Esophagus muscularis mucosa (tissue), 4 donors: ENCODE results near the gene VPS39. TPM values are rescaled to one million over a fixed set of nuclear protein-coding genes. Genes with fewer than 3 reads are reported as not detected.
"Not testable (repeated sequence)": the region's sequence is repeated elsewhere in the genome, so short reads cannot be mapped to it uniquely, and the experiment has no call there.

Source experiments
- DNase-seq: peaks from one replicate; pipeline ENCODE4 v3.0.0-alpha.2; 2017; ENCODE audit errors: extremely low spot score
- H3K27ac ChIP-seq, 4 donors: fragments of 200-600 bp; sonication (generic); replicated peaks in 1 of 4; 1 replicate in 3 of 4; 2 replicates in 1 of 4; pipeline ENCODE4 v1.5.1; 2016 to 2019; ENCODE audit warnings: mild to moderate bottlenecking in 1 of 4
- H3K27me3 ChIP-seq, 4 donors: fragments of 200-600 bp; sonication (generic); one replicate each; pipeline versions ENCODE4 v1.5.1 to v1.6.0; 2016 to 2019
- H3K36me3 ChIP-seq, 4 donors: fragments of 200-600 bp; sonication (generic); one replicate each; pipeline ENCODE4 v1.5.1; 2016 to 2019
- H3K4me1 ChIP-seq, 4 donors: fragments of 200-600 bp; sonication (generic); one replicate each; pipeline ENCODE4 v1.5.1; 2016 to 2019
- H3K4me3 ChIP-seq, 4 donors: fragments of 200-600 bp; sonication (generic); 1 replicate in 2 of 4; 2 replicates in 2 of 4; pipeline ENCODE4 v1.5.1; 2016 to 2019; ENCODE audit warnings: mild to moderate bottlenecking in 4 of 4, moderate library complexity in 1 of 4
- H3K9me3 ChIP-seq, 4 donors: fragments of 200-600 bp; sonication (generic); 1 replicate in 3 of 4; 2 replicates in 1 of 4; pipeline ENCODE4 v1.5.1; 2016 to 2019
- EP300 ChIP-seq: sonication (generic); formaldehyde crosslinking; IDR thresholded peaks from one replicate; pipeline ENCODE4 v1.6.1; 2017; ENCODE audit warnings: antibody characterized with exemption
- POLR2A ChIP-seq: fragments of 450-650 bp; IDR thresholded peaks from one replicate; pipeline ENCODE4 v1.6.1; 2017; ENCODE audit warnings: antibody characterized with exemption, moderate library complexity, mild to moderate bottlenecking, low read depth
- POLR2AphosphoS5 ChIP-seq, 2 donors: sonication (generic); formaldehyde crosslinking; IDR thresholded peaks; one replicate each; pipeline ENCODE4 v1.6.1; 2017; ENCODE audit warnings: antibody characterized with exemption in 2 of 2
- WGBS: methylation state at CpG from one replicate; pipeline ENCODE4 v1.1.5; 2018; 5-methylcytosine and 5-hydroxymethylcytosine counted together
- intact Hi-C: fragments of 100-400 bp; cut with DNase I; formaldehyde crosslinking; loops from one replicate; pipeline ENCODE4 v1.15.1; 2023
- total RNA-seq, 4 donors: library from RNA; depleted of rRNA; stranded (reverse); fragments of >200 nt; gene quantifications; one replicate each; pipeline versions ENCODE4 v1.1.0 to v1.2.1, GENCODE V29; 2016
- TF ChIP-seq, protein P1 (sequence below), 3 experiments: fragments of 200-600 bp in 2 of 3; fragments of 450-650 bp in 1 of 3; sonication (generic) in 2 of 3; IDR thresholded peaks; one replicate each; pipeline ENCODE4 v1.5.1; 2017 to 2019; ENCODE audit warnings: antibody characterized with exemption in 3 of 3, mild to moderate bottlenecking in 2 of 3, moderate library complexity in 1 of 3

Gene VPS39
- total RNA-seq, 4 donors from 2014 or later, result 50.8 to 83.5 (median 56.2) TPM

DNA sequence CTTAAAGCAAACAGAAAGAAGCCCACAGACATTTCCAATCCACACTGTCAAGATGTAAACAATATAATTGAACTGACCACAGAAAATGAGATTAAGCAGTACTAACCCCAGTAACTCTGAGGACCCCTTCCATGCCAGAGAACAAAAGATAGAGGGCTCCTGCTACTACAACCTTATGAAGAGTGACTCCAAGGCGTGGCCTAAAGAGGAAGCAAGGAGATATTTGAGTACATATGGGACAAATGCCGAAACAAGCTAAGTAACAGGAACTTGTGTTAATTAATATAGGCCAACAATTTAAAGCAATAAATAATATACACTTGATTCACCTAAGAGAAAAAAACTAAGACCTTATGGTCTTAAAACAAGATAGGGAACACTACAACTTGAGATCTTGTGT lies 25.0 kb upstream of the VPS39 start:
- intact Hi-C loops, result no loop called here
- no peak for DNase-seq
- 89% methylated on average over 2 of the region's 2 CpGs for WGBS
- TF ChIP-seq POLR2AphosphoS5 (IDR thresholded peaks at IDR 0.05), result no peak
- peaks cover 31 to 97% (median 85%) of the 10 kb centered on the region in 4 donors for H3K36me3 ChIP-seq
- H3K27me3 ChIP-seq, result no peaks in the 10 kb centered on the region
- H3K4me3 ChIP-seq, result no peak overlapping the region
- no peak overlapping the region for H3K27ac ChIP-seq
- no peaks in the 10 kb centered on the region for H3K4me1 ChIP-seq
- no peaks in the 10 kb centered on the region for H3K9me3 ChIP-seq

DNA sequence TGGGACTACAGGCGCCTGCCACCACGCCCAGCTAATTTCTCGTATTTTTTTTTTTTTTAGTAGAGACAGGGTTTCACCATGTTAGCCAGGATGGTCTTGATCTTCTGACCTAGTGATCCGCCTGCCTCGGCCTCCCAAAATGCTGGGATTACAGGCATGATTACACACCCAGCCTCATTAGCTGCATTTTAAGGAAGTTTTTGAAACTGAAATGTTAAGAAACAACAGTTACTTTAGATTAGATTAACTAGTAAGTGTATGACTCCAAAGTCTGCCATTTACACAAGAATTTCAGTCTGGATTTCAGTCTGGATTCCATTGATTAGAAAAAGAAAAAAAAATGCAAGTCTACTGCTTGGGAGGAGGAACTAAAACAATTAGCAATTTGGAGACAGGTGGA lies 24.5 kb upstream of the VPS39 start:
- peaks cover 29 to 97% (median 85%) of the 10 kb centered on the region in 4 donors for H3K36me3 ChIP-seq
- intact Hi-C loops, result no loop called here
- H3K27me3 ChIP-seq, result no peaks in the 10 kb centered on the region
- WGBS, result 76% methylated on average over 5 of the region's 5 CpGs
- no peak for DNase-seq
- H3K4me3 ChIP-seq, result no peak overlapping the region
- H3K4me1 ChIP-seq, result no peaks in the 10 kb centered on the region
- no peak overlapping the region for H3K27ac ChIP-seq
- H3K9me3 ChIP-seq, result no peaks in the 10 kb centered on the region
- TF ChIP-seq POLR2AphosphoS5 (IDR thresholded peaks at IDR 0.05), result no peak

DNA sequence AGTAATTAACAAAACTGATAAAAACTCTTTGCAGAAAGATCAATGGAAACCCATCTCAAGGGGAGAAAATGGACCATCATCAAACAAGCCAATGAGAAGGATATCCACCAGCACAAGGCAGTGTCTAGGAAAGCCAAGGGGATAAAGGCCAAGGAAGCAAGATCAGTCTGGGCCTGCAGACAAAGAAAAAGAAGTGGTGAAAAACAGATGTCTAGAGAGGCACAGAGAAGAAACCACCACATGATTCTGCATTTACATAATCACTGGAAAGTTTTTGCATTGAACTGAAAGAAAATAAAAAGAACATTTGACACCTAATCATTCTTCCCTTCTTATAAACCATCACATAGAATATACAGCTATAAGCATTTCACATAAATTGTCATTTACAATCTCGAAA lies 23.0 kb upstream of the VPS39 start:
- no peaks in the 10 kb centered on the region for H3K27me3 ChIP-seq
- H3K4me3 ChIP-seq, result no peak overlapping the region
- peaks cover 29 to 97% (median 86%) of the 10 kb centered on the region in 4 donors for H3K36me3 ChIP-seq
- H3K27ac ChIP-seq, result no peak overlapping the region
- no peaks in the 10 kb centered on the region for H3K4me1 ChIP-seq
- 89% methylated on average over 1 of the region's 1 CpG for WGBS
- intact Hi-C loops, result no loop called here
- TF ChIP-seq EP300 (no peak), POLR2A (no peak), POLR2AphosphoS5 (IDR thresholded peaks at IDR 0.05) (no peak)
- TF ChIP-seq, protein P1, sequence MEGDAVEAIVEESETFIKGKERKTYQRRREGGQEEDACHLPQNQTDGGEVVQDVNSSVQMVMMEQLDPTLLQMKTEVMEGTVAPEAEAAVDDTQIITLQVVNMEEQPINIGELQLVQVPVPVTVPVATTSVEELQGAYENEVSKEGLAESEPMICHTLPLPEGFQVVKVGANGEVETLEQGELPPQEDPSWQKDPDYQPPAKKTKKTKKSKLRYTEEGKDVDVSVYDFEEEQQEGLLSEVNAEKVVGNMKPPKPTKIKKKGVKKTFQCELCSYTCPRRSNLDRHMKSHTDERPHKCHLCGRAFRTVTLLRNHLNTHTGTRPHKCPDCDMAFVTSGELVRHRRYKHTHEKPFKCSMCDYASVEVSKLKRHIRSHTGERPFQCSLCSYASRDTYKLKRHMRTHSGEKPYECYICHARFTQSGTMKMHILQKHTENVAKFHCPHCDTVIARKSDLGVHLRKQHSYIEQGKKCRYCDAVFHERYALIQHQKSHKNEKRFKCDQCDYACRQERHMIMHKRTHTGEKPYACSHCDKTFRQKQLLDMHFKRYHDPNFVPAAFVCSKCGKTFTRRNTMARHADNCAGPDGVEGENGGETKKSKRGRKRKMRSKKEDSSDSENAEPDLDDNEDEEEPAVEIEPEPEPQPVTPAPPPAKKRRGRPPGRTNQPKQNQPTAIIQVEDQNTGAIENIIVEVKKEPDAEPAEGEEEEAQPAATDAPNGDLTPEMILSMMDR (IDR thresholded peaks at IDR 0.05), result no peak
- H3K9me3 ChIP-seq, result no peaks in the 10 kb centered on the region
- DNase-seq, result no peak

DNA sequence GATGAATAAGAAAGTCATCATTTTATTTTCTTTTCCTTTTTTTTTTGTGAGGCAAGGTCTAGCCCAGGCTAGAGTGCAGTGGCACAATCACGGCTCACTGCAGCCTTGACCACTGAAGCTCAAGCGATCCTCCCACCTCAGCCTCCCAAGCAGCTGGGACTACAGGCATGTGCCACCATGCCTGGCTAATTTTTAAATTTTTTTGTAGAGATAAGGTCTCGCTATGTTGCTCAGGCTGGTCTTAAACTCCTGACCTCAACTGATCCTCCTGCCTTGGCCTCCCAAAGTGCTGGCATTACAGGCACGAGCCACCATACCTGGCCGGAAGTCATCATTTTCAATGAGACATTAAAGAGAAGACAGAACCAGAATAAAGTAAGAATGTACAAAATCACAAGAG lies 20.9 kb upstream of the VPS39 start:
- WGBS, result 94% methylated on average over 5 of the region's 5 CpGs
- H3K27me3 ChIP-seq, H3K4me3 ChIP-seq, H3K27ac ChIP-seq, H3K9me3 ChIP-seq, DNase-seq, H3K4me1 ChIP-seq, intact Hi-C loops: not testable (repeated sequence)
- peaks cover 37 to 97% (median 89%) of the 10 kb centered on the region in 4 donors for H3K36me3 ChIP-seq

DNA sequence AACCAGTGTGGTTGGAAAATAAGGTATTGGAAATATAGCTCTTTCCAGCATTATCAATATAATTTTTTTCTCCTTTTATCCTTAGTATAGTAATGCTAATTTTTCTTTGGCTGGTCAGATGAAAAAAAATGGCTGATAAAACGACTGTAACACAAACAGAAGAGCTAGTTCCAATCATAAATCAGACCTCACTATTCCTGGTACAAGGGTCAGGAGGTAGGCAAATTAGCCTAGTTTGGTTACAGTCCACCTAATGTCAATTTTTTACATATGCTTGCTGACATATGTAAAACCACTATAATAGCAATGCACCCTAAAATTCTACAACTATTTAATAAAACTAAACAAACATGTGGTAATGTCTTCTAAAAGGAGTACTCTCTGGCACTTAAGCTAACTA lies 19.9 kb upstream of the VPS39 start:
- Histone ChIP-seq H3K27ac (no peak overlapping the region), H3K9me3 (no peaks in the 10 kb centered on the region), H3K36me3 (peaks cover 47 to 97% (median 88%) of the 10 kb centered on the region in 4 donors), H3K4me1 (no peaks in the 10 kb centered on the region), H3K27me3 (no peaks in the 10 kb centered on the region), H3K4me3 (no peak overlapping the region)
- DNase-seq, result no peak
- TF ChIP-seq, protein P1 (IDR thresholded peaks at IDR 0.05), result no peak
- TF ChIP-seq EP300, result no peak
- TF ChIP-seq POLR2AphosphoS5 (IDR thresholded peaks at IDR 0.05), result no peak
- no peak for TF ChIP-seq POLR2A
- 55% methylated on average over 1 of the region's 1 CpG for WGBS
- intact Hi-C loops, result no loop called here

DNA sequence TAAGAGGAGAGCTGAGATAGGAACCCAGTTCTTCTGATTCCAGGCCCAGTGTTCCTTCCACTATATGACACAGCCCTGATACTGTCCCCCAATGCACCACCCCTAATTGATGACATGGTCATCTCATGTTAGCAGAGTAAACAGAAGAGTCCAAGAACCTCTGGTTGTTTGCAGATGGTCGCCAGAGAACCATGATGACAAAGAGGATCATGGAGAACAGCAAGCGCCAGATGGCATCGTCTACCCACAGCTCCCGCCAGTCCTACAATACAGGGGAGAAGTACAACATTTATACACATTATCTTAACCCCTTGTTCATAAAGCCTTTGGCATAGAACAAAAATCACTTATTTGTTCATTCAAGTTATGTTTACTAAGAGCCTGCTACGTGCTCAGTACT lies 18.5 kb upstream of the VPS39 start:
- H3K4me3 ChIP-seq, result no peak overlapping the region
- no peaks in the 10 kb centered on the region for H3K27me3 ChIP-seq
- DNase-seq, result no peak
- no peak overlapping the region for H3K27ac ChIP-seq
- H3K4me1 ChIP-seq, result no peaks in the 10 kb centered on the region
- no peaks in the 10 kb centered on the region for H3K9me3 ChIP-seq
- H3K36me3 ChIP-seq, result peaks cover 48 to 97% (median 86%) of the 10 kb centered on the region in 4 donors
- intact Hi-C loops, result no loop called here
- 92% methylated on average over 5 of the region's 5 CpGs for WGBS
- TF ChIP-seq POLR2A (no peak), EP300 (no peak), POLR2AphosphoS5 (IDR thresholded peaks at IDR 0.05) (no peak)
- TF ChIP-seq, protein P1 (IDR thresholded peaks at IDR 0.05), result no peak
